Neutrophil (primary cell): ENCODE data around the gene NPHP1.

ENCODE experiments used
- H3K27ac ChIP-seq: fragments of 200-600 bp; sonication (generic); 2 replicates; pipeline ENCODE4 v1.5.1; 2016; ENCODE audit warnings: mild to moderate bottlenecking, moderate library complexity
- H3K27me3 ChIP-seq: fragments of 200-600 bp; sonication (generic); 2 replicates; pipeline ENCODE4 v1.6.0; 2016; ENCODE audit warnings: mild to moderate bottlenecking
- H3K36me3 ChIP-seq: fragments of 200-600 bp; sonication (generic); 2 replicates; pipeline ENCODE4 v1.5.1; 2017
- H3K4me1 ChIP-seq, 2 experiments: fragments of 200-600 bp in 1 of 2; sonication (generic) in 1 of 2; 1 replicate in 1 of 2; 2 replicates in 1 of 2; pipeline versions ENCODE4 v1.5.1 to v1.6.1; 2013 to 2016; ENCODE audit warnings: low read depth in 1 of 2, low read length in 1 of 2, mild to moderate bottlenecking in 1 of 2, moderate library complexity in 1 of 2; ENCODE audit not compliant: control insufficient read depth in 1 of 2, insufficient read depth in 1 of 2
- H3K4me3 ChIP-seq, 2 experiments: fragments of 200-600 bp in 1 of 2; sonication (generic) in 1 of 2; 1 replicate in 1 of 2; 2 replicates in 1 of 2; pipeline ENCODE4 v1.5.1; 2013 to 2016; ENCODE audit warnings: low read depth in 1 of 2, low read length in 1 of 2, mild to moderate bottlenecking in 1 of 2, moderate library complexity in 1 of 2
- H3K9me3 ChIP-seq: fragments of 200-600 bp; sonication (generic); 2 replicates; pipeline ENCODE4 v1.5.1; 2016
- TF ChIP-seq, protein P1 (sequence below): fragments of 200-600 bp; sonication (generic); IDR thresholded peaks from 2 replicates; pipeline ENCODE4 v1.5.1; 2016; ENCODE audit warnings: antibody characterized with exemption

The NPHP1 gene

DNA sequence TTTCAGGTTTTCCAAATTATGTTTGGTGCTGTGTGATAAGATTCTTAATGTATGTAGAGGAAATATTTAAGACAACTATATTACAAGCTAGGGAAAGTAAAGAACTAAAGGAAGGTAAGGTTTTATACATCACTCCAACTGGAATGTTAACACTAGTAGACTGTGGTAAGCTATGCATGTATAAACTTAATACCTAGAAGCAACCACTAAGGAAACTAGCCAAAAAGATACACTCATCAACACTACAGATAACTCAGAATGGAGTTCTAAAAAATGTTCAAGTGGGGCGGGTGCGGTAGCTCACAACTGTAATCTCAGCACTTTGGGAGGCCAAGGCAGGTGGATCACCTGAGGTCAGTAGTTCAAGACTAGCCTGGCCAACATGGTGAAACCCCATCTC, 51.4 kb downstream of the NPHP1 start:
- no peaks in the 10 kb centered on the region for H3K27me3 ChIP-seq
- H3K27ac ChIP-seq, result no peak overlapping the region
- no peak overlapping the region for H3K4me3 ChIP-seq
- no peaks in the 10 kb centered on the region for H3K36me3 ChIP-seq
- TF ChIP-seq, protein P1, sequence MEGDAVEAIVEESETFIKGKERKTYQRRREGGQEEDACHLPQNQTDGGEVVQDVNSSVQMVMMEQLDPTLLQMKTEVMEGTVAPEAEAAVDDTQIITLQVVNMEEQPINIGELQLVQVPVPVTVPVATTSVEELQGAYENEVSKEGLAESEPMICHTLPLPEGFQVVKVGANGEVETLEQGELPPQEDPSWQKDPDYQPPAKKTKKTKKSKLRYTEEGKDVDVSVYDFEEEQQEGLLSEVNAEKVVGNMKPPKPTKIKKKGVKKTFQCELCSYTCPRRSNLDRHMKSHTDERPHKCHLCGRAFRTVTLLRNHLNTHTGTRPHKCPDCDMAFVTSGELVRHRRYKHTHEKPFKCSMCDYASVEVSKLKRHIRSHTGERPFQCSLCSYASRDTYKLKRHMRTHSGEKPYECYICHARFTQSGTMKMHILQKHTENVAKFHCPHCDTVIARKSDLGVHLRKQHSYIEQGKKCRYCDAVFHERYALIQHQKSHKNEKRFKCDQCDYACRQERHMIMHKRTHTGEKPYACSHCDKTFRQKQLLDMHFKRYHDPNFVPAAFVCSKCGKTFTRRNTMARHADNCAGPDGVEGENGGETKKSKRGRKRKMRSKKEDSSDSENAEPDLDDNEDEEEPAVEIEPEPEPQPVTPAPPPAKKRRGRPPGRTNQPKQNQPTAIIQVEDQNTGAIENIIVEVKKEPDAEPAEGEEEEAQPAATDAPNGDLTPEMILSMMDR, result no peak
- no peaks in the 10 kb centered on the region for H3K9me3 ChIP-seq
- no peaks in the 10 kb centered on the region for H3K4me1 ChIP-seq

- no peak overlapping the region for H3K4me3 ChIP-seq
- H3K36me3 ChIP-seq, result no peaks in the 10 kb centered on the region
- no peaks in the 10 kb centered on the region for H3K4me1 ChIP-seq
- TF ChIP-seq, protein P1, result no peak
- no peak overlapping the region for H3K27ac ChIP-seq
- H3K27me3 ChIP-seq, result no peaks in the 10 kb centered on the region
- H3K9me3 ChIP-seq, result no peaks in the 10 kb centered on the region
Measured at GRCh38 chr2:110152943-110153342, 51.9 kb downstream of the NPHP1 start.

DNA sequence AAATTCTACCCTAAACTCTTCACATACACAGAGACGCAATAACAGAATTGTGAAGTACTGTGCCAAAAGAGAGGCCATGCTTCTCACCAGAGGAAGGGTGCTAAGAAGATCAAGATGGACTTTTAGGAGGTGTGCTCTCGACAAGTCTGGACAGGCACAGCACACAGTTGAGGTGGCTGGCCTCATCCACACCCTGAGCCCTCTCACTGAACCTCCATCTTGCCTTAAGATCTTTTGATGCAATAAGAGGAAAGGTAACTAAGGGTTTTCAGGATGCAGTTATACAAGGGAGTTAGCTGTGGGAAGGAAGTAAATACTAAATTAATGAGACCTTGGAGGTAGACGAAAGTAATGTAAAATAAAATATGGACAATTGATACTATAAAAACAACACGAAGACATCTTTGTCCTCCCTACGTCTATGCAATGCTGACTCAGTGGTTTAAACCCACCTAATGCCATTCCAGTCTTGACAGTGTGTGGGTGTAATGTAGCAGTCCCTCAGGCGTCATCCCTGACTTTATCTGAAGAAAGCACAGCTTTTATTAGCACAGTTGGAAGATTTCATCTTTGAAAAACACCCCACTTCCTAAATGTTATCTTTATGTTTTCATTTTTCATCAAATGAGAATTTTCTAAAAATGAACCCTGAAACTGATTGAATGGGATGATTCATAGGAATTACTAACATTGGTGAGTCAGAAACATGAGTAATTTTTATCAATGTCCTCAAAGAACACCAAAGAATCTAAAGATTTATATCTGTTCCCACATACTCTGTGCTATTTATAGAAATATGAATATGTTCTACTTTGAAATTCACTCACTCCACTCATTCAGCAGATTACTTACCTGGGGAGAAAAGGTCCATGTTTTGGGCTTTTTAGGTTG, 55.2 kb downstream of the NPHP1 start:
- H3K9me3 ChIP-seq, result no peaks in the 10 kb centered on the region
- H3K36me3 ChIP-seq, result no peaks in the 10 kb centered on the region
- no peak overlapping the region for H3K4me3 ChIP-seq
- no peaks in the 10 kb centered on the region for H3K27me3 ChIP-seq
- TF ChIP-seq, protein P1, result no peak
- no peaks in the 10 kb centered on the region for H3K4me1 ChIP-seq
- no peak overlapping the region for H3K27ac ChIP-seq

DNA sequence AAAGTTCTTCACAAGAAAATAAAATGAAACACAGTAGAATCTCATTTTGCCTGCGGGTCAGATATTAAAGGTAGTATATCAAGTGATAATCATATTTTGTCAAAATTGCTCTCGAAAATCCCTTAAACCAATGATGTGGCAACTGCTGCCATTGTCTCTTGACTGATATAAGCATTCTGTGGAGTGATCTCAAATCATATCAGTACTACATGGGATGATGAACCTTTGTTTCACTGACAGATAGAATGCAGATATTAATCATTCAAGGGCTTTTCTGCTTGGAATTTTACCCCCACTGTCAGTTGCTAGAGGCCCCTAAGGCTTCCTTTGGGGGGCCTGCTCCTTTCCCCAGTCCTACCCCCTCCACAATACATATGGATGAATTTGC, 57.9 kb downstream of the NPHP1 start:
- Histone ChIP-seq H3K27me3 (no peaks in the 10 kb centered on the region), H3K9me3 (no peaks in the 10 kb centered on the region), H3K4me1 (no peaks in the 10 kb centered on the region), H3K27ac (no peak overlapping the region), H3K4me3 (no peak overlapping the region), H3K36me3 (no peaks in the 10 kb centered on the region)
- TF ChIP-seq, protein P1, result no peak

DNA sequence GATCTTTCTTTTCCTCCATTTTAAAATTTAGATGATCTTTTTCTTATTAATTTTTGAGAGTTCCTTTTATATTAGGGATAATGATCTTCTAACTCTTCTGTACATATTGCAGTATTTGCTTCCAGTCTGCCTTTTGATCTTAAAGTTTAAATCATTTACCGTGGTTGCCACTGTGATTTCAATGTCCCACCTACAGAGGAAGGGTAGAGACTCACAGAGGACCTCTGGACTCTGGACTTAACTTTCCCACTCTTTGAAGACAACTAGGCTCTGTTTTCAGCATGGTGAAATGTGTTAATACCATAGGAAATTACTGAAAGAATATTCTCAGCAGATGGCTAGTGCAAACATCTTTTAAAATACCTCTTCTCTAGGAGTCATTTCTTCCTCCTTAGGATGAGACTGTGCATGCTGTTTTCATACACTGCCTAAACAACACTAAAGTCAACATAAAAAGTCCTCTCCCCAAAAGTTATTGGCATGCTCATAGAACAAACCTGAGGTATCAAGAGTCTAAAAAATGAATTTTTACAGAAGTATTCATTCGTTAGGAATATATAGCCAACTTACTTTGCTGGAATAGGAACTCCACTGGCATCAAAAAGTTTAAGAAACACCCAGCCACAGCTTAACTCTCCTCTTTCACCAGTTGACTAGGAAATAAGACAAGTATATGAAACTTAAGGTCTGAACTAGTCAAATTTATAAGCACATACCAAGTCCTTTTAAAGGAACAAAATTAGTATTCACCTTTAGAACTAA, 58.4 kb downstream of the NPHP1 start:
- no peaks in the 10 kb centered on the region for H3K27me3 ChIP-seq
- H3K9me3 ChIP-seq, result no peaks in the 10 kb centered on the region
- H3K4me3 ChIP-seq, result no peak overlapping the region
- no peaks in the 10 kb centered on the region for H3K4me1 ChIP-seq
- H3K36me3 ChIP-seq, result no peaks in the 10 kb centered on the region
- TF ChIP-seq, protein P1, result no peak
- no peak overlapping the region for H3K27ac ChIP-seq
